Loucy (cell line): ENCODE data around the gene PRG2.

Source experiments
- CTCF ChIP-seq: fragments of 200-600 bp; sonication (generic); conservative IDR thresholded peaks from 2 replicates; pipeline ENCODE4 v1.5.1; 2014; ENCODE audit warnings: mild to moderate bottlenecking, antibody characterized with exemption, low read length
- EZH2phosphoT487 ChIP-seq: fragments of 200-600 bp; IDR thresholded peaks from 2 replicates; pipeline ENCODE4 v1.6.1; 2018; ENCODE audit warnings: antibody characterized with exemption, mild to moderate bottlenecking, moderate library complexity, borderline replicate concordance

DNA sequence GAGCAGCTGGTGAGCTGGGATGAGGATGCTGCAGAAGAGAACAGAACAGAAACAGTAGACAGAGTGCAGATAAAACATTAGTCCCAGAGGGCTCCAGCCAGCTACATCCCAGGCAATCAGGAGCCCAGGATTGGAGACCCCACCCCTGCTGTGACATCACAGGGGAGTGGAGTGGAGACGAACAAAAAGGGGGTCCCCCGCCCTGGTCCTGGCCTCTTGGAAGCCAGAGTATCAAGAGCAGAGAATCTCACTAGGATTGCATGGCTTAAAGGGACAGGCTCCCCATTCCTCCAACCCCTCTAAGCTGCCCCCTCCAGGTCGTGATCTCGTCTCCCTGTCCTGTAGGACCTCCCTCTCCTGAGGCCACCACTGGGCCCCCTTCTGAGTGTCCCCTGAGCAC, 52.3 kb downstream of the PRG2 start, which contains the start of gene P2RX3:
- no peak for TF ChIP-seq EZH2phosphoT487
- TF ChIP-seq CTCF = no peak
